ENCODE data around the gene MARK2.

The MARK2 gene

DNA sequence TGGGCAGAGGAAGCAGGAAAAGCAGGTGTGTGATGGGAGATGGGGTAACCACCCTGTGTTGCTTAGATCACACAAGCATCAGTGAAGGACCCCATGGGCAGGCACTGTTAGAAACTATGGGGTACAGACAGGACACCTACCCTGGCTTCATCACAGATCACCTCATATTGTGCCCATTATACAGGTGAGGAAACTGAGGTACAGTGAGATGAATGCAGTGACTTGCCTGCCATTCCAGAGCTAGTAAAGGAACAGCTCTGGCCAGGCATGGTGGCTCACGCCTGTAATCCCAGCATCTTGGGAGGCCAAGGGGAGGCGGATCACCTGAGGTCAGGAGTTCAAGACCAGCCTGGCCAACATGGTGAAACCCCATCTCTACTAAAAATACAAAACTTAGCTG, 5.9 kb upstream of the MARK2 start:
- TF ChIP-seq, protein P1, sequence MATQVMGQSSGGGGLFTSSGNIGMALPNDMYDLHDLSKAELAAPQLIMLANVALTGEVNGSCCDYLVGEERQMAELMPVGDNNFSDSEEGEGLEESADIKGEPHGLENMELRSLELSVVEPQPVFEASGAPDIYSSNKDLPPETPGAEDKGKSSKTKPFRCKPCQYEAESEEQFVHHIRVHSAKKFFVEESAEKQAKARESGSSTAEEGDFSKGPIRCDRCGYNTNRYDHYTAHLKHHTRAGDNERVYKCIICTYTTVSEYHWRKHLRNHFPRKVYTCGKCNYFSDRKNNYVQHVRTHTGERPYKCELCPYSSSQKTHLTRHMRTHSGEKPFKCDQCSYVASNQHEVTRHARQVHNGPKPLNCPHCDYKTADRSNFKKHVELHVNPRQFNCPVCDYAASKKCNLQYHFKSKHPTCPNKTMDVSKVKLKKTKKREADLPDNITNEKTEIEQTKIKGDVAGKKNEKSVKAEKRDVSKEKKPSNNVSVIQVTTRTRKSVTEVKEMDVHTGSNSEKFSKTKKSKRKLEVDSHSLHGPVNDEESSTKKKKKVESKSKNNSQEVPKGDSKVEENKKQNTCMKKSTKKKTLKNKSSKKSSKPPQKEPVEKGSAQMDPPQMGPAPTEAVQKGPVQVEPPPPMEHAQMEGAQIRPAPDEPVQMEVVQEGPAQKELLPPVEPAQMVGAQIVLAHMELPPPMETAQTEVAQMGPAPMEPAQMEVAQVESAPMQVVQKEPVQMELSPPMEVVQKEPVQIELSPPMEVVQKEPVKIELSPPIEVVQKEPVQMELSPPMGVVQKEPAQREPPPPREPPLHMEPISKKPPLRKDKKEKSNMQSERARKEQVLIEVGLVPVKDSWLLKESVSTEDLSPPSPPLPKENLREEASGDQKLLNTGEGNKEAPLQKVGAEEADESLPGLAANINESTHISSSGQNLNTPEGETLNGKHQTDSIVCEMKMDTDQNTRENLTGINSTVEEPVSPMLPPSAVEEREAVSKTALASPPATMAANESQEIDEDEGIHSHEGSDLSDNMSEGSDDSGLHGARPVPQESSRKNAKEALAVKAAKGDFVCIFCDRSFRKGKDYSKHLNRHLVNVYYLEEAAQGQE (IDR thresholded peaks at IDR 0.05; ENCODE audit: insufficient read depth in 1 of 2, low read depth in 2 of 2, low read length in 2 of 2): no peak
- TF ChIP-seq FOXP2 (optimal IDR thresholded peaks at IDR 0.05; ENCODE audit: borderline replicate concordance, extremely low read depth, extremely low read length, insufficient read depth): no peak
- TF ChIP-seq TAF1 (IDR thresholded peaks at IDR 0.05; ENCODE audit: borderline replicate concordance, insufficient read depth, low read length): no peak
- no peak for TF ChIP-seq POLR2AphosphoS5 (IDR thresholded peaks at IDR 0.05; ENCODE audit: low read depth, low read length)
- TF ChIP-seq SIN3A (IDR thresholded peaks at IDR 0.05; ENCODE audit: borderline replicate concordance, insufficient read depth, low read length): no peak

- TF ChIP-seq TAF1 (IDR thresholded peaks at IDR 0.05; ENCODE audit: borderline replicate concordance, insufficient read depth, low read length) (no peak), SIN3A (IDR thresholded peaks at IDR 0.05; ENCODE audit: borderline replicate concordance, insufficient read depth, low read length) (no peak), POLR2AphosphoS5 (IDR thresholded peaks at IDR 0.05; ENCODE audit: low read depth, low read length) (no peak), FOXP2 (optimal IDR thresholded peaks at IDR 0.05; ENCODE audit: borderline replicate concordance, extremely low read depth, extremely low read length, insufficient read depth) (no peak)
- TF ChIP-seq, protein P1 (IDR thresholded peaks at IDR 0.05; ENCODE audit: insufficient read depth in 1 of 2, low read depth in 2 of 2, low read length in 2 of 2): no peak
Observed at GRCh38 chr11:63834535-63835157, 4.3 kb upstream of the MARK2 start.

GRCh38 chr11:63835158-63835545, 3.8 kb upstream of the MARK2 start:
- TF ChIP-seq SIN3A (IDR thresholded peaks at IDR 0.05; ENCODE audit: borderline replicate concordance, insufficient read depth, low read length) (no peak), TAF1 (IDR thresholded peaks at IDR 0.05; ENCODE audit: borderline replicate concordance, insufficient read depth, low read length) (no peak), FOXP2 (optimal IDR thresholded peaks at IDR 0.05; ENCODE audit: borderline replicate concordance, extremely low read depth, extremely low read length, insufficient read depth) (no peak), POLR2AphosphoS5 (IDR thresholded peaks at IDR 0.05; ENCODE audit: low read depth, low read length) (no peak)
- TF ChIP-seq, protein P1 (IDR thresholded peaks at IDR 0.05; ENCODE audit: insufficient read depth in 1 of 2, low read depth in 2 of 2, low read length in 2 of 2): no peak

DNA sequence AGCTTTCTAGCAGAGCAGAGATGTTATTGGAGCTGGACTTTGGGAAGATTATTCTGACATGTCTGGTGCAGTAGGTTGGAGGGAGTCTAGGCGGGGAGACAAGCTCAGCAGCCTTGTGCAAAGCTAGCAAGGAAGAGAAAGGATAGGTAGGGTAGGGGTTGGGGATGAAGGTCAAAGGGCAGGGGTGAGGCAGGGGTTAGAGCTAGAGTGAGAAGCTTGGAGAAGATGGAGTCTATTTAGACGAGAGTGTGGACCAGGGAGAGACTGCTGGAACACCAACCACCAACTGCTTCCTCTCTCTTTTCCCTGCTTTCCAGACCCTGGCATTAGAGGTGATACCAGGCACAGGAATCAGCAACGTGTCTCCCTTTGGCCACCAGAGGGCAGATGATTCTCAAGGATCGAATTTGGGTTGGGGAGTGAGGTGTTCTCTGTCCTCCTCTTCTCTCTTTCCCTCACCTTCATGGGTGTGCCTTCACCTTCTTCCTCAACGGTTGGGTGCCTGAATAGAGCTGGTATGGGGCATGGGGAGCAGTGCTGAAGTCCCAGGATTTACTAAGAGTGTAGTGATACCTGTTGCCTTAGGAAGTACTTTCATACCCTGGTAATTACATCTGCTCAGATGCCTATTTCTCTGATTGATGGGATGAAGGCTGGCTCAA, 1.8 kb upstream of the MARK2 start:
- TF ChIP-seq POLR2AphosphoS5 (IDR thresholded peaks at IDR 0.05; ENCODE audit: low read depth, low read length): no peak

DNA sequence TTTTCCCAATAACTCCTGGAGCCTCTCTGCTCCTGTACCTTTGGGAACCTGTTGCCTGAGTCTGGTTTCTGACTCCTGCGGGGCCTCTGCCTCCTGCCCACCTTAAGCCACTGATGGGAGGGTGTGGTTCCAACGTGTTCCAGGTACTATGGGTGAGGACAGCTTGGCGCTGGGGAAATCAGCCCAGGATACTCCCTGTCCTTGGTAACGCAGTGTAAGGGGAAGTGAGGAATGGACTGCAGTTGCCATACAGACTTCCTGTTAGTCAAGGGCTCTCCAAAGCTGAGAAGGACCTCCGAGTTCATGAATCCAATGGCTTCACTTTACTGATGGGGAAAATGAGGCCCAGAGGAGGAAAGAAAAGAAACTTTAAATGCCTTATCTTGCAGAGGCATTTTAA, 1.2 kb upstream of the MARK2 start:
- TF ChIP-seq, protein P1 (IDR thresholded peaks at IDR 0.05; ENCODE audit: insufficient read depth in 1 of 2, low read depth in 2 of 2, low read length in 2 of 2): no peak
- TF ChIP-seq POLR2AphosphoS5 (IDR thresholded peaks at IDR 0.05; ENCODE audit: low read depth, low read length) (no peak), SIN3A (IDR thresholded peaks at IDR 0.05; ENCODE audit: borderline replicate concordance, insufficient read depth, low read length) (no peak), TAF1 (IDR thresholded peaks at IDR 0.05; ENCODE audit: borderline replicate concordance, insufficient read depth, low read length) (no peak), FOXP2 (optimal IDR thresholded peaks at IDR 0.05; ENCODE audit: borderline replicate concordance, extremely low read depth, extremely low read length, insufficient read depth) (no peak)
